Daoy (cell line): Measurements from ENCODE around the gene TET2. TPM values are rescaled to one million over a fixed set of nuclear protein-coding genes. Genes with fewer than 3 reads are reported as not detected.

Source experiments
- DNase-seq: peaks from one replicate; pipeline ENCODE4 v3.0.0-alpha.2; 2015; ENCODE audit warnings: low read depth
- total RNA-seq: library from RNA; depleted of rRNA; stranded (reverse); fragments of >200 nt; shearing (Covaris generic); gene quantifications from 2 replicates; pipeline ENCODE4 v1.2.3, GENCODE V29; 2014

TET2 gene
- total RNA-seq, 1 experiment from 2014 or later: 3.2 TPM

DNA sequence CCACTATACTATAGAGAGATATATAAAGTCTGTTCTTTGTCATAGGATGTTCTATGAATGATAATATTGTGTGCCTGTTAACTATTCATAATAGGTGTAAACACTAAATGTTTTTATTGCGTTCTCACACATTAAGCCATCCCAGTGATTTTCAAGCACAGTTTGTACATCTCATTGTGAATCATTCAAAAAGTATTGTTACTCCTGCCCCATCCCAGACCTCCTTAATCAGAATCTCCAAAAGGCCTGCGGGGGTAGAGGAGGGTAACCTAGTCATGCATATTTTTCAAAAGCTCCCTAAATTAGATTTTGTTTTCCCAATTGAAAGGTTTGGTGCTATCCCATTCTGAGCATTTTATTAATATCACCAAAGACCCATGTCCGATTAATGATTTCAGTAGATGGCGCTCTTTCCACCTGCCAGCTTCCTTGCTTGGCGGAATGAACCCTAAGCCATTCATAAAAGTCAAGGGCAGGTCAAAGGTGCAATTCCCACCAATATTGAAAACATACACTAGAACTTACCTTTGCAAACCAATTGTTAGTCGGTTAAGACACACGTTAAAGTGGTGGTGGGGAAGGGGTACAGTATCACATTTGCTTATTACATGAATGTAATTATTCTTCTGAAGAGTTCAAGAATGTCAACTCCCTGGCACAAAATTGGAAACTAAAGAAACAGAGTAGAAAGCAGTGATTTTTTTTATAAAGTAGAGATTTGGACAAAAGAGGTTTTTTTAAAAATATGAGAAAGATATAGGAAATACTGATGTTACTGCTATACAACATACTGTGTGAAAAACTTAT is 5.8 kb upstream of the TET2 start:
- DNase-seq: peak; percentile 4

GRCh38 chr4:105145156-105145902 is 1.3 kb upstream of the TET2 start:
- no peak for DNase-seq

DNA sequence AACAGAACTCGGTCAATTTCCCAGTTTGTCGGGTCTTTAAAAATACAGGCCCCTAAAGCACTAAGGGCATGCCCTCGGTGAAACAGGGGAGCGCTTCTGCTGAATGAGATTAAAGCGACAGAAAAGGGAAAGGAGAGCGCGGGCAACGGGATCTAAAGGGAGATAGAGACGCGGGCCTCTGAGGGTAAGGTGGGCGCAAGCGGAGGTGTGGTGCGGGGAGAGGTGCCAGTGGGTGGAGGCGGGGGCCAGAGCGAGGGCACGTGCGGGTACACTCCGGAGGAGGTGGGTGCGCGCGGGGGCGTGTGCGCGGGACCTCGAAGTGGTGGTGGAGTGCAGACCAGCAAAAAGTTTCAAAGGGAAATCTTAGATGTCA is 787 bp upstream of the TET2 start:
- DNase-seq: no peak

DNA sequence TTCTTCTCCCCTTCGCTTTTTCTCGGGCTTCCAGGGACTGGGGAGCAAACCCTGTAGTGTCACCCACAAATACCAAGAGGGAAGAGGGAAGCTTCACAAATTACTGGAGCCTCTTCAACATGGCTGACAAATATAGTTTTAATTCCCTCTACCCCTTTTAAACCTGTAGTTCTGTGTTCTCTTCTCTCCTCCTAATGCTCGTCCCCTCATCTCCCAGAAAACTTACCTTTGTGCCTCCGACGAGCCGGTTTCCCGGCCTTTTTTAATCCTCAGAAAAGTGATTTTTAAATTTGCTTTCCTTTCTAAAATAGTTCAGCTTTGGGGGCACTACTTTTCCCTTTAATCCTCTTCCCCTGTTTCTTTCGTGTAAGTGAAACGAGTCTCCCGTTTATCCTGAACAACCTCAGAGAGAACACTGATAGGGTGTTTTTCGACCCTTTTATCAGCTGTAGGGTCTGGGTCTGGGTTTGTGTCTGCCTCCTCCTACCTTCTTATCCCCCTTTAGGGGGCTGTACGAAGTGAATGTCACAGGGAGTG is 408 bp downstream of the TET2 start:
- peak; percentile 0 for DNase-seq

DNA sequence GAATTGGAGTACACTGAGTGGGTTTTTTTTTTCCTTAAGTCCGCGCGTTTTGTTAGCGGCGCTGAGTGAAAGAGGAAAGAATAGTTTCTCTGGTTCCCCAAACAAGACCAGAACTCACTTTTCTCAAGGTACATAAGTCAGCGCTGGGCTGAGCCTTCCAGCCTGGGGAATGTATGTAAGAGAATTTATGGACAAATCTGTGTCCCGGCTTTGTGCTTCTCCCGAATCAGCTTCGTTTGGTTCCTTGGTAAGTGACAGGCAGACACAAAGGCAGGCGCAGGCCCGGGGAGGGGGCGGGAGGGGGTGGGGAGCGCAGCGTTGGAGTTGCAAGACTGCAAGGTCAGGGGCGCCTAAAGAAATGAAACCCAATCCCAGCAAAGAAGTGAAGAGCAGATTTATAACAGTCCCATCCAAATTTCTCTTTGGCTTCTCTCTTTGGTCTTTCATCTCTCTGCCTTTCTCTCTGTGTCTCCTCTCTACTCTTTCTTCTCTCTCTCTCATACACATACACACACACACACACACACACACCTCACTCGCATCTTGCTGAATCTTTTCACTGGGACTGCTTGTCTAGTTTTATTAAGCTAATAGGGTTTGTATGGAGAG is 981 bp downstream of the TET2 start:
- peak; percentile 19 for DNase-seq

GRCh38 chr4:105148356-105148755 is 1.7 kb downstream of the TET2 start:
- no peak for DNase-seq

- no peak for DNase-seq
Observed at GRCh38 chr4:105148776-105149175, 2.1 kb downstream of the TET2 start.

DNA sequence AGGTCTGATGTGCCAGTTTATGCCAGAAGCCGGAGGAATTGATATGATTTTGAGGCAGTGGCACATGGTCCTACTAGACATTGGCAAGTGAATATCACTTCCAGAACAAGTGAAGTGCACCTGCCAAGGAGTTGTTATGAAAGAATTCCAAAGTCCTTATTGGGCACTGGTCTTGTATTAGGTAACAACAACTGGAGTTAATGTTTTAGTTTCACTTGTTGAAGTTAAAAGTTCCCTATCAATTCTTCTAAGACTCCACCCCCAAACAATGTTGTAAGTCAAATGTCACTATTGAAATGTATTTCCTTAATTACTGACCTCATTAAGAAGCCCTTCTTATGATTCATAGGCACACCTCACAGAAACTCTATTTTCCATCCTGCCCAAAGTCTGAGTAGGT is 3.1 kb downstream of the TET2 start:
- no peak for DNase-seq

GRCh38 chr4:105150503-105150902 is 3.8 kb downstream of the TET2 start:
- no peak for DNase-seq

DNA sequence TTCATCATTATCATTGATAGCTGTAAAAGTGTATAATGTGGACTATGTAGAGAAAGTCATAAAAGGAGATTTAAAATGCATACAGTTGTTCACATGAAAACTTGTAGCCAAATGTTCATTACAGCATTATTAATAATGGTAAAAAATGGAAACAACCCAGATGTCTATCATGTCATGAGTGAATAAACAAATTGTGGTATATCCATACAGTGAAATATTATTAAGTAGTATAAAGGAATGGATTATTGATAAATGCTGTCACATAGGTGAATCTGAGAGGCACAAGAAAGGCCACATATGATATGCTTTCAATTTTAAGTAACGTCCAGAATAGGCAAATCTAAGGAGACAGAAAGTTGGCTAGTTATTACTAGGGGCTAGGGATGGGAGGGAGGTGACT is 7.1 kb downstream of the TET2 start:
- DNase-seq: no peak

- no peak for DNase-seq
Observed at GRCh38 chr4:105154576-105154975, 7.9 kb downstream of the TET2 start.

GRCh38 chr4:105155426-105155825 is 8.8 kb downstream of the TET2 start:
- DNase-seq: no peak

DNA sequence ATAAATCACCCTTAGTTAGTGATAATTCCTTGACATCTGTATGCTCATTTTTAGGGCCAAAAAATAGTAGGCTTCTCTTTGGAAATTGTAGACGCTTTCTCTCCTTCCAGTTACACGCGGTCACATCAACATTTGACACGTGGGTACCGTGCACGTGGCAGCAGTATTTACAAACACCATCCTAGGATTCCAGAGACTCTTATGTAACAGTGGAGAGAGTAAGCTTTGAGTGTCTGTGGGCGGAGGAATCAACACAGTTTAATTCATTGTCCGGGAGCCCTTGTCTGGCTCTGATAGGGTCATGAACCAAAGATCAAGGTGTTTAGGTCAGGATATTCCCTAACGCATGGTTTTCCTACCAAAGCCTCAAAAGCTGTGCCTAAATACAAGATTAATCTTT is 12.2 kb downstream of the TET2 start:
- DNase-seq: no peak

DNA sequence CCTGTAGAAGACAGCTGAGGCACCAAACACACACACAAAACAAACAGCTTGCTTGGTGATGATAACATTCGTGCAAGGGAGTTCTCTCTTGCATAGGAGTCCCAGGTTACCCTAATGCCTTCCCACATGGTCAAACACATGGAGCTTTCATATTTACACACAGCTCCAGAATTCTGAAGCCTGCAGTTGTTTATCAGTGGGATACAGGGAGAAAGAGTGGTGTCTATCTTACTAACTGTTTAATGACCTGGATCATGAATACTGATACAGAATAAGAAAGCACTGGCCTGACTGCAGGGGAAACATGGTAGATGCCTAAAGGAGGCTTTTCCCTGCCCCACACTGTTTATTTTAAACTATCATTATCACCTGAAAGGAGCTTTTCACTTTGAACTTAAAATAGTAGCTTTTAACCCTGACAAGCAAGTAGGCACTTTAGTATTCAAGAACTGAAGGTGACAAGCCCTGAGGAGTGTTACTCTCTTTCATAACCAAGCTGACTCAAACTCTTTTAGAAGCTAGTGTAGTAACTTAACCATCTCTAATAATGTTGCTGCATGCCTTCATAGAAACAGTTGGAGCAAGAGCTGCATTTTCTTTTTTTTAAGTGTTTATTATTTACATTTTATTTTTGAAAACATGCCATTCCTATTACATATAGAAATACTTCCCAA is 15.6 kb downstream of the TET2 start:
- DNase-seq: no peak

DNA sequence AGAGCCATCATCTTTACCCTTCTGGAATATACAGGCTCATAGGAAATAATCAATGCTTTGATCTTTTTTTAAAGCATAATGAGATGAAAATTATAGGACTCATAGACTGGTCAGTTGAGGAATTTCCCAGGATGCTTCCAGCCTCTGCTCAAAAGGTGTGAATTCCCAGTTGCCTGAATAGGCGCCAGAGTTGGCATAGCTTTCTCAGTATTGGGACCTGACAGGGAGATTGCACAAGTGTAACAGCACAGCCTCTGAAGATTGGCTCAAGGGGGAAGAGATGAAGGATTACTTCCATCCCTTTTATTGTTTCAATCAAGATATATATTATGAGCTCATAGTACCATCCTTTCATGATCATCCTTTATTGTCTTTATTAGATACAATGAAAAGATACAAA is 17.9 kb downstream of the TET2 start:
- no peak for DNase-seq

GRCh38 chr4:105166066-105166465 is 19.4 kb downstream of the TET2 start:
- no peak for DNase-seq

- no peak for DNase-seq
Observed at GRCh38 chr4:105170711-105171110, 24.0 kb downstream of the TET2 start.

- no peak for DNase-seq
Observed at GRCh38 chr4:105171912-105172311, 25.2 kb downstream of the TET2 start.

- no peak for DNase-seq
Observed at GRCh38 chr4:105174098-105174497, 27.4 kb downstream of the TET2 start.

- DNase-seq: no peak
Observed at GRCh38 chr4:105179539-105180401, 33.1 kb downstream of the TET2 start.

DNA sequence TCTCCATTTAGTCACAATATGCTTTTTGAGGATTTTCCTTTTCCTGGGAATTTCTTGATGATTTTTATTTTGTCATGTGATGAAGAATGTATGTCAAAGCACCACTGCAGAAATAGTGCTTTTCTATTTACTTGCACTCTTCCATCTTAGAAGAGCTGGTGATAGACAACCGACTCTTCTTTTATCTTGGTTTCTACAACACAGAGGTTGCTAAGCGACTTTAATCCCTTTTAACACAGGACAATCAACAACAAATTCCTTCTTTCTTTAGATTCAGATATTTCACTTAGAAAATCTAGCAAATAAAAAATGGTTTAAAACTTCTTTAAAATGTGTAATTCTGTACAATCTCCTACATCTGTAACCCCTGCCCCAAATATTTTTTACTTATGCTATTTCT is 34.6 kb downstream of the TET2 start:
- DNase-seq: no peak
